A549 (cell line): Measurements from ENCODE around the gene CHIT1.

Source experiments
- CBX8 ChIP-seq: fragments of 200-600 bp; sonication (generic); IDR thresholded peaks from 2 replicates; pipeline ENCODE4 v1.6.1; 2016
- CHD4 ChIP-seq: fragments of 200-600 bp; sonication (generic); IDR thresholded peaks from 2 replicates; pipeline ENCODE4 v1.6.1; 2016; ENCODE audit warnings: antibody characterized with exemption, mild to moderate bottlenecking, borderline replicate concordance
- EP300 ChIP-seq, 2 experiments: fragments of >200 bp; sonication (Bioruptor Twin); formaldehyde crosslinking; IDR thresholded peaks; 2 replicates in 1 of 2; 3 replicates in 1 of 2; pipeline ENCODE4 v1.6.1; 2016 to 2017
- HDAC2 ChIP-seq: fragments of 200-600 bp; sonication (generic); IDR thresholded peaks from 2 replicates; pipeline ENCODE4 v1.6.1; 2016
- JUN ChIP-seq, 2 experiments: fragments of >200 bp; sonication (Bioruptor Twin); formaldehyde crosslinking; IDR thresholded peaks; 2 replicates in 1 of 2; 3 replicates in 1 of 2; pipeline ENCODE4 v1.6.1; 2016 to 2017
- JUNB ChIP-seq: fragments of >200 bp; sonication (Bioruptor Twin); formaldehyde crosslinking; IDR thresholded peaks from 2 replicates; pipeline ENCODE4 v1.6.1; 2016
- KDM5A ChIP-seq: fragments of 200-600 bp; sonication (generic); IDR thresholded peaks from 2 replicates; pipeline ENCODE4 v1.6.1; 2016; ENCODE audit warnings: antibody characterized with exemption, mild to moderate bottlenecking
- NR3C1 ChIP-seq: fragments of >200 bp; sonication (Bioruptor Twin); formaldehyde crosslinking; IDR thresholded peaks from 3 replicates; pipeline ENCODE4 v1.6.1; 2017
- POLR2A ChIP-seq: IDR thresholded peaks from 2 replicates; pipeline ENCODE4 v1.6.1; 2012; ENCODE audit warnings: mild to moderate bottlenecking, low read length
- RAD21 ChIP-seq, 2 experiments: fragments of >200 bp in 1 of 2; sonication (Bioruptor Twin) in 1 of 2; formaldehyde crosslinking in 1 of 2; IDR thresholded peaks in 1 of 2; conservative IDR thresholded peaks in 1 of 2; 2 replicates in 1 of 2; 3 replicates in 1 of 2; pipeline ENCODE4 v1.6.1; 2012 to 2018; ENCODE audit warnings: inconsistent platforms in 1 of 2
- RFX5 ChIP-seq: fragments of 450-650 bp; IDR thresholded peaks from 2 replicates; pipeline ENCODE4 v1.7.1; 2014; ENCODE audit warnings: antibody characterized with exemption, mild to moderate bottlenecking, moderate library complexity
- TF ChIP-seq, protein P1 (sequence below): fragments of >200 bp; sonication (Bioruptor Twin); formaldehyde crosslinking; IDR thresholded peaks from 3 replicates; pipeline ENCODE4 v1.5.1; 2016
- TF ChIP-seq, protein P2 (sequence below): fragments of >200 bp; sonication (Bioruptor Twin); formaldehyde crosslinking; IDR thresholded peaks from 3 replicates; pipeline ENCODE4 v1.6.1; 2016
- TF ChIP-seq, protein P3 (sequence below): fragments of 200-600 bp; sonication (generic); IDR thresholded peaks from 2 replicates; pipeline ENCODE4 v1.6.1; 2016; ENCODE audit warnings: antibody characterized with exemption, mild to moderate bottlenecking, moderate library complexity

DNA sequence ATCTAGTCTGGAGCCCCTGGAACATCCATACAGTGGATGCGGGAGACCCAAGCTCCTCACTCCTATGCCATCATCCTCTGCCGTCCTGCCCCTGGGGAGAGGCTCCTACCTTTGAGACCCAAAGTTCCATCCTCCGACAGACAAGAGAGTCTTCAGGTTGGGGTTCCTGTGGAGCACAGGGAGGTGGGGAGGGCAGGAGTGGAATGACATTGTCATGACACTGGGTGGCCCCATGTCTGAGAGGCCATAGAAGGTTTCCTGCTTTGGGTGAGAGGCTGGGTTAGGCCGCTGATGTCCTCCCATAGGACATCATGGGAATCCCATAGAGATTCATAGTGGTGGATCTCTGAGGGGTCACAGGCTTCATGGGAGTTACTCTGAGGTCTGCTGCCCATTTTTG lies 45.0 kb downstream of the CHIT1 start:
- TF ChIP-seq, protein P1, sequence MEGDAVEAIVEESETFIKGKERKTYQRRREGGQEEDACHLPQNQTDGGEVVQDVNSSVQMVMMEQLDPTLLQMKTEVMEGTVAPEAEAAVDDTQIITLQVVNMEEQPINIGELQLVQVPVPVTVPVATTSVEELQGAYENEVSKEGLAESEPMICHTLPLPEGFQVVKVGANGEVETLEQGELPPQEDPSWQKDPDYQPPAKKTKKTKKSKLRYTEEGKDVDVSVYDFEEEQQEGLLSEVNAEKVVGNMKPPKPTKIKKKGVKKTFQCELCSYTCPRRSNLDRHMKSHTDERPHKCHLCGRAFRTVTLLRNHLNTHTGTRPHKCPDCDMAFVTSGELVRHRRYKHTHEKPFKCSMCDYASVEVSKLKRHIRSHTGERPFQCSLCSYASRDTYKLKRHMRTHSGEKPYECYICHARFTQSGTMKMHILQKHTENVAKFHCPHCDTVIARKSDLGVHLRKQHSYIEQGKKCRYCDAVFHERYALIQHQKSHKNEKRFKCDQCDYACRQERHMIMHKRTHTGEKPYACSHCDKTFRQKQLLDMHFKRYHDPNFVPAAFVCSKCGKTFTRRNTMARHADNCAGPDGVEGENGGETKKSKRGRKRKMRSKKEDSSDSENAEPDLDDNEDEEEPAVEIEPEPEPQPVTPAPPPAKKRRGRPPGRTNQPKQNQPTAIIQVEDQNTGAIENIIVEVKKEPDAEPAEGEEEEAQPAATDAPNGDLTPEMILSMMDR: no peak
- TF ChIP-seq NR3C1 (no peak), CBX8 (no peak), CHD4 (no peak), EP300 (IDR thresholded peaks at IDR 0.05) (no peak), JUNB (no peak), RAD21 (conservative IDR thresholded peaks at IDR 0.05 in 1 of 2, IDR thresholded peaks at IDR 0.05 in 1 of 2) (no peak), RFX5 (no peak), POLR2A (no peak), KDM5A (no peak), HDAC2 (no peak), JUN (IDR thresholded peaks at IDR 0.05) (no peak)
- TF ChIP-seq, protein P2, sequence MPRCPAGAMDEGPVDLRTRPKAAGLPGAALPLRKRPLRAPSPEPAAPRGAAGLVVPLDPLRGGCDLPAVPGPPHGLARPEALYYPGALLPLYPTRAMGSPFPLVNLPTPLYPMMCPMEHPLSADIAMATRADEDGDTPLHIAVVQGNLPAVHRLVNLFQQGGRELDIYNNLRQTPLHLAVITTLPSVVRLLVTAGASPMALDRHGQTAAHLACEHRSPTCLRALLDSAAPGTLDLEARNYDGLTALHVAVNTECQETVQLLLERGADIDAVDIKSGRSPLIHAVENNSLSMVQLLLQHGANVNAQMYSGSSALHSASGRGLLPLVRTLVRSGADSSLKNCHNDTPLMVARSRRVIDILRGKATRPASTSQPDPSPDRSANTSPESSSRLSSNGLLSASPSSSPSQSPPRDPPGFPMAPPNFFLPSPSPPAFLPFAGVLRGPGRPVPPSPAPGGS: no peak
- TF ChIP-seq, protein P3, sequence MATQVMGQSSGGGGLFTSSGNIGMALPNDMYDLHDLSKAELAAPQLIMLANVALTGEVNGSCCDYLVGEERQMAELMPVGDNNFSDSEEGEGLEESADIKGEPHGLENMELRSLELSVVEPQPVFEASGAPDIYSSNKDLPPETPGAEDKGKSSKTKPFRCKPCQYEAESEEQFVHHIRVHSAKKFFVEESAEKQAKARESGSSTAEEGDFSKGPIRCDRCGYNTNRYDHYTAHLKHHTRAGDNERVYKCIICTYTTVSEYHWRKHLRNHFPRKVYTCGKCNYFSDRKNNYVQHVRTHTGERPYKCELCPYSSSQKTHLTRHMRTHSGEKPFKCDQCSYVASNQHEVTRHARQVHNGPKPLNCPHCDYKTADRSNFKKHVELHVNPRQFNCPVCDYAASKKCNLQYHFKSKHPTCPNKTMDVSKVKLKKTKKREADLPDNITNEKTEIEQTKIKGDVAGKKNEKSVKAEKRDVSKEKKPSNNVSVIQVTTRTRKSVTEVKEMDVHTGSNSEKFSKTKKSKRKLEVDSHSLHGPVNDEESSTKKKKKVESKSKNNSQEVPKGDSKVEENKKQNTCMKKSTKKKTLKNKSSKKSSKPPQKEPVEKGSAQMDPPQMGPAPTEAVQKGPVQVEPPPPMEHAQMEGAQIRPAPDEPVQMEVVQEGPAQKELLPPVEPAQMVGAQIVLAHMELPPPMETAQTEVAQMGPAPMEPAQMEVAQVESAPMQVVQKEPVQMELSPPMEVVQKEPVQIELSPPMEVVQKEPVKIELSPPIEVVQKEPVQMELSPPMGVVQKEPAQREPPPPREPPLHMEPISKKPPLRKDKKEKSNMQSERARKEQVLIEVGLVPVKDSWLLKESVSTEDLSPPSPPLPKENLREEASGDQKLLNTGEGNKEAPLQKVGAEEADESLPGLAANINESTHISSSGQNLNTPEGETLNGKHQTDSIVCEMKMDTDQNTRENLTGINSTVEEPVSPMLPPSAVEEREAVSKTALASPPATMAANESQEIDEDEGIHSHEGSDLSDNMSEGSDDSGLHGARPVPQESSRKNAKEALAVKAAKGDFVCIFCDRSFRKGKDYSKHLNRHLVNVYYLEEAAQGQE: no peak
